ENCODE measurements around the gene SORCS2.
A peak's percentile ranks its signal among the peaks of the same experiment; 100 is the strongest.
"Not testable (repeated sequence)": the region's sequence is repeated elsewhere in the genome, so short reads cannot be mapped to it uniquely, and the experiment has no call there.

SORCS2 gene

GRCh38 chr4:7575426-7575825, 383.1 kb downstream of the SORCS2 start:
- no peak for DNase-seq

GRCh38 chr4:7577361-7578039, 385.2 kb downstream of the SORCS2 start:
- not testable (repeated sequence) for DNase-seq

GRCh38 chr4:7581477-7581876, 389.1 kb downstream of the SORCS2 start:
- DNase-seq: peak; percentile 11

- no peak for DNase-seq
Measured at GRCh38 chr4:7582313-7583097, 390.2 kb downstream of the SORCS2 start.

- no peak for DNase-seq
Measured at GRCh38 chr4:7584098-7584497, 391.8 kb downstream of the SORCS2 start.

- DNase-seq: no peak
Measured at GRCh38 chr4:7584606-7585159, 392.3 kb downstream of the SORCS2 start.

- DNase-seq: no peak
Measured at GRCh38 chr4:7585768-7586167, 393.4 kb downstream of the SORCS2 start.

- DNase-seq: no peak
Measured at GRCh38 chr4:7587433-7588405, 395.4 kb downstream of the SORCS2 start.

GRCh38 chr4:7590189-7590588, 397.9 kb downstream of the SORCS2 start:
- no peak for DNase-seq

GRCh38 chr4:7590899-7591298, 398.6 kb downstream of the SORCS2 start:
- DNase-seq: no peak

- no peak for DNase-seq
Measured at GRCh38 chr4:7591409-7592053, 399.2 kb downstream of the SORCS2 start.

GRCh38 chr4:7593646-7594412, 401.5 kb downstream of the SORCS2 start:
- DNase-seq: no peak

GRCh38 chr4:7595934-7596461, 403.7 kb downstream of the SORCS2 start:
- DNase-seq: no peak

- no peak for DNase-seq
Measured at GRCh38 chr4:7596918-7597606, 404.7 kb downstream of the SORCS2 start.

GRCh38 chr4:7598939-7599790, 406.8 kb downstream of the SORCS2 start:
- DNase-seq: no peak

- no peak for DNase-seq
Measured at GRCh38 chr4:7600247-7600646, 407.9 kb downstream of the SORCS2 start.

- not testable (repeated sequence) for DNase-seq
Measured at GRCh38 chr4:7602166-7602565, 409.8 kb downstream of the SORCS2 start.

GRCh38 chr4:7607156-7607910, 415.0 kb downstream of the SORCS2 start:
- no peak for DNase-seq

- DNase-seq: no peak
Measured at GRCh38 chr4:7608046-7608445, 415.7 kb downstream of the SORCS2 start.

Data from stimulated activated CD4-positive, alpha-beta T cell treated with anti-CD3 and anti-CD28 coated beads, Interleukin-4, amount 100 ng/mL, for 1 hour (primary cell).